Raji (cell line): ENCODE results near the gene FOXO3.

ENCODE experiments used
- POLR2A ChIP-seq: IDR thresholded peaks from 2 replicates; pipeline ENCODE4 v1.6.1; 2011; ENCODE audit warnings: low read depth, low read length, control low read depth; ENCODE audit not compliant: insufficient read depth

Gene FOXO3

DNA sequence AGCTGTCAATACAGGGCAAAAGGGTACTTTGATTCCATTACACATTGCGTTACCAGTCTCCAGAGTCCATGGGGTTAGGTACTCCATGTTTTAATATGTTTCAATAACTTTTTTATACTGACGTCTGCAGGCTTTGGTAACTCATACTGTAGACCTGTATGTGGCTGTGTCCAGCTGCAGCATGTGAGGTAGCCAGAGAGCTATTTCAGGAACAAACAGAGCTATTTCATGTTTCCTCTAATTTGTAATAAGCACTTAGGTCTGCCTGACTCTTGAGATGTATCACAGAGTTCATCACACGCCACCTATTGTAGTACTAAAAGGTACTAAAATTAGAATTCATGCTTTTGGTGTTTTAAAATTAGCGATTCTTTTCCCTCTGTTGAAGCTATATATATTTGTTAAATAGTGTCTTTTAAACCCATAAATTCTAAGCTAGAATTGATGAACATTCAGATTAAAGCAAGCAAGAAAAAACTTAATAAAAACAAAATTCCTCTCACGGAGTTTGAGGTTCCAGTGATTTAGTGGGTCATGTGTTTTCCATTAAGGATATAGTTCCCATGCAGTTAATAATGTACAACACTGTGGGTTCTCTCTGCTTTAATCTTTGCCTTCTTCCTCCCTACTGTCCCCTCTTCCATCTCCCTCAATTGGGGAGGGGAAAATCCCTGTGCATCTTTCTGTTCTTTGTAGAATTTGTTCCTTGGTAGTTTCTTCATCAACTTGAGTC, 37.0 kb downstream of the FOXO3 start:
- TF ChIP-seq POLR2A = no peak

DNA sequence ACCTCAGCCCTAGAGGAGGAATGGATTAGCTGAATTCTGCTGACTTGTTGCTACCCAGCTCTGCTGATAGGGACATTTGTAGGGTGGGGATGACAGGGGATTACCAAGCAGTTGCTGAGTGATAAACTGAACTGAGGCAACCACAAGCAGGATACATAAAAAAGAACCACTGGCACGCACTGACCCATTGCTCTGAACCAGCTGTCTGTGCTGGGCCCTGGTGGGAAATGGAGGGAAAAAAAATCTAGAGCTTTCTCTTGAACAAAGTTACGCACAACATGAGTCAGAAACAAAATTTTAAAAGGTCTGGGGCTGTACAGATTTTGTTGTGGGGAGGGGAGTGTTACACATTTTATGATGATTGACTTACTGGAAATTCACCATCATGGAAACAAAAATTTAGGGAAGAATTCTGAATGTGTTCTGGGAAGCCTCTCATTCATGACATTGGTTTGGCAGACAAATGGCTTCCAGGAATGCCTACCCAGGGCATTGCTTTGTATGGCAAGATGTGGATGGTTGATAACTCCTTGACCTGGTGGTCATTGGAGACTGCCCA, 37.7 kb downstream of the FOXO3 start:
- TF ChIP-seq POLR2A = no peak

DNA sequence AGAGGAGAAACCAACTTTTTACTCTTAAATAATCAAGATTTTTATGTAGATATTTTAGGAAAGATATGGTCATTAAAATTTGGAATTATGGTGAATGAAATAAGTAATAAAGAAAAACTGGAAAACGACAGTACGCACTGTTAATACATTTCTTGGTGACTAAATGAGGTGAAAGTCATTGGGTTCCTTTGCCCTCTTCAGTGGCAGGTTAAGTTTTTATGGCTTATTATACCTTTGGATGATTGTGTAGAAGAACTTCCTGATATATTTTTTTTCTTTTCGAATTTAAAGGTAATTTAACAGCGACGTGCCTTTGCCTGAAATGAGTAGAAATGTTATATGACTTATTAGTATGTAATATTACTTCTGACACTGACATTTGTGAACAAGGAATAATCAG, 43.4 kb downstream of the FOXO3 start:
- TF ChIP-seq POLR2A = no peak

DNA sequence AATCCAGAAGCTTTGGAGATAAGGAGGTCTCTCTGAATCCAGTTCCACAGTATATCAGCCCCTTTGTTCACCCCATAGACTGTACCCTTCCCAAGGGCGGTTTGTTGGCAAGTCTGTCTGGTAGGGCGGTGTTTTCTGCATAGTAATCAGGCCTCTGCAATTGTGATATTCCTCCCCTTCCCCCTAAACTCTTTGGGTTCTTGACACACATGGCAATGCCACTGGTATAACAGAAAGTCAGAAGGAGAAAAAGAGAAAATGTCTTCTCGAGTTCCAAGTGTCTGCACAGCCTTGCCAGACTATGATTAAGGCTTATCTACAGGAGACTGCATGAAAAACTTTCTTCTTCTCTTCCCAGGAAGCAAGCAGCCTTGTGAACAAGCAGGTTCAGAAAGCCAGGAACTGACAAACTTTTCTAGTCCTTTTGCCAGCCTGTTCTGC, 45.6 kb downstream of the FOXO3 start:
- no peak for TF ChIP-seq POLR2A

DNA sequence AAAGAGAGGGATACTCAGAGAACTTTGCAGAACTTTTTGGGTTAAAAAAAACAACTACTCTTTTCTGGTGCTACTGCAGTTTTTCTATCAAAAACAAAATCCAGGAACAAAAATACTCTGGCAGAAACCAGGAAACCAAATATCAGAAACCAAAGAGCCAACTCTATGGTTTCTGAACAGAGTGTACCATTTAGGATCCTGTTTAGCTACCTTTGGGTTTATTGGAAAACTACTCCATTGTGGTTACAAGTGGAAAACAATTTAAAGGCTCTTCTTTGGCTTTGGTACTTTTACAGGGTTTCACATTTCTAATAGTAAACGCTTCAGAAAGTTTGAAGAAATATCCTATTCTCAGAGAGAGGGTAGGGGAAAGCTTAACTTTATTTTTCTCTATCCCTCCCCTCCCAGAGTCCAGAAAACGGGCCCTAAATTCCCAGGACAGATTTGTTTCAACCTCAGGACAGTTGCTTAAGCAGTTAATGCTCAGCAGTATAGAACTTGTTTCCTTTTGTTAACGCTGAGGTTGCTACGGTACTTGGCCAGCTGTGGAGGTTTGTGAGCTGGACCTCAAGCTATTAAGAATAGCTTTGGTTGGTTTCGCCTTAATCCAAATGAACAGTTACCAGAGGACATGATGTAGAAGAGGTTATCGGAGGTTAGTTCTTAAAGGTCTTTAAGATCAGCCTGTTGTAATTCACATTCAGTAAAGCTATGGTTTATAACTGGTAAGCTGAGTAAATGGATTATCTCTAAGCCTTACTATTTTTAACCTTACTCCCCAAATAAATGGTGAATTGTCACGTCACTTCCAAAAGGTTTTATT, 47.9 kb downstream of the FOXO3 start:
- no peak for TF ChIP-seq POLR2A

DNA sequence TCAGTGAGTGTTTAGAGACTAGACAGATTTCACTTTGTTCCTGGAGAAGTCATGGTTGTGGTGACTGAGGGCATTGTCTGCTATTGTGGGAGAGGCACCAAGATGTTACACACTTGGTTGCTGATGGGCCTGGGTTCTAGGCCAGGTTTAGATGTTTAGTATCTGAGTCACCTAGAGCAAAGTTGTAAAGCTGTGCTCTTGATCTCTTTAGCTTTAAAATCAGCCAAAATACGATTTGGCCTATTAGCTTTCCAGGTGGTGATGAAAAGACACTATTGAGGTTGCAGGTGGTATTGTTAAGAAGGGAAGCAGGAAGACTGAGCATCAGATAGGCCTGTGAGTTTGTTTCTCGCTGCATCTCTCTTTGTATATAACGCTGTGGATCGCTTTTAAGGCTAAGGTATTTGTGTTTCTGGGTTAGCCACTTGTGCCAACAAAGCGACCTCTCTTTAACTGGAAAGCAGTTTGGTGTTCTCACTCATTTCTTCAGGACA, 48.6 kb downstream of the FOXO3 start:
- TF ChIP-seq POLR2A = no peak

DNA sequence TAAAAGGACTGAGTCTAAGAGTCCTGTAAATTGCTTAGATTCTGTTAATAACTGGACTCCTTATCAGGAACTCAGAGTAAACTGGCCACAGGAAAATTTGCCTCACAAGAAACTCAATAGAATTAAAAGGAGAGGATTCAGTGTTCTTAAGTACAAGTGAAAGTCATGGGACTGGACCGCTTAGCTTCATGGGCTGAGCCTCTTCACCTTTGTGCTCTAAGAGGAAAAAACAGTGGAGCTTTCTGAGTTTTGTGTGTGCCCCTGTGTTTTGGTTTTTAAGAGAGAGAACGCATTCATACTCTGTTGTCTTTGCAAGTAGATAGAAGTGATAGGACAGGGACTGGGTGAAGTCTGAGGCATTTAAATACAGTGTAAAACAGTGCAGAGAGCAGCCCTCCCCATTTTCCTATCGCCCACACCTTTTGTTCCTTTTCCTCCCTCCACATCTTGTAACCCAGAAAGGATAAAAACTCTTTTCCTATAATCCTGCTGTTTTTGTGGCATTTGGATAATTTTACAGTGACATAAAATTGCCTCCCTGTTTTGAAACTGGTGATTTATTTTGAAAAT, 49.6 kb downstream of the FOXO3 start:
- TF ChIP-seq POLR2A = no peak

DNA sequence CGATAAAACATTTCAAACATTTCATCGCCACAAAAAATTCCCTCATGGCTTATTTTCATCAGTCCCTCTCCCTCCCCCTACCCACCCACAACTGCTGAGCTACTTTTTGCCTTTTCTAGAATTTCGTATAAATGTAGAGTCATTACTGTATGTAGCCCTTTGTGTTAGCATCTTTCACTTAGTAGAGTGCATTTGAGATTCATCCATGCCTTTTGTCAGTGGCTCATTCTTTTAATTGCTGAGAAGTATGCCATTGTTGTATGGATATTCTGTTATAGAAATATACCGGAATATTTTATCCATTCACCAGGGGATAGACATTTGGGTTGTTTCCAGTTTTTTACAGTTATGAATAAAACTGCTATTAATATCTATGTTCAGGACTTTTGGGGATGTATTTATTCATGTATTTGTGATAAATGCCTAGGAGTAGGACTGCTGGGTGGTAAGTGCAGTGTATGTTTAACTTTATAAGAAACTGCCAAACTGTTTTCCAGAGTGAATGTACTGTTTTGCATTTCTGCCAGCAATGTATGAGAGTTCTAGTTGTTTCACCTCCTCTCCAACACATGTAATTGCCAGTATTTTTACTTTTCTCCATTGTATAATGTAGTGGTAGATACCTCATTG, 50.4 kb downstream of the FOXO3 start:
- no peak for TF ChIP-seq POLR2A

DNA sequence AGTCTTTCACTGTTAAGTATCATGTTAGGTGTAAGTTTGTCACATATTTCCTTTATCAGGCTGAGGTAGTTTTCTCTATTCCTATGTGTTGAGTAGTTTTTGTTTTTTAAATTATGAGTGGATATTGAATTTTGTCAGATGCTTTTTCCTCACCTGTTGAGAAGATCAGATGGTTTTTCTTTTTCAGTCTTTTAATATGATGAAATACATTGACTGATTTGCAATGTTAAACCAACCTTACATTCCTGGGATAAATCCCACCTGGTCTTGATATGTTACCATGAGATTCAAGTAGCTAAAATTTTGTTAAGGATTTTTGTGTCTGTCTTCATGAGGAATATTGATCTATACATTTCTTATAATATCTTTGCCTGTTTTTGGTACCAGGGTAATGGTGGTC, 52.1 kb downstream of the FOXO3 start:
- no peak for TF ChIP-seq POLR2A

DNA sequence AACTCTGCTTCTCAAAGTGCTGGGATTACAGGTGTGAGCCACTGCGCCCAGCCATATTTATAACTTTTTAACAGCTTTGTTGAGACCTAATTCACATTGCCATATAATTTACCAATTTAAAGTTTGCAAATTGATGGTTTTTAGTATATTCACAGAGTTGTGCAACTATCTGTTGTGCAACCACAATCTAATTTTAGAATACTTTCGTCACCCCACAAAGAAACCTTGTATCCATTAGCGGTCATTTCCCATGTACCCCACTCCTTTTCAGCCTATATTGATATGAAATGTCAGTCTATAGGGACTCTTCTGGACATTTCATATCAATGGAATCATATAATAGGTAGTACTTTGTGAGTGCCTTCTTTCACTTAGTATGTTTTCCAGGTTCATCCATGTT, 55.8 kb downstream of the FOXO3 start:
- no peak for TF ChIP-seq POLR2A

DNA sequence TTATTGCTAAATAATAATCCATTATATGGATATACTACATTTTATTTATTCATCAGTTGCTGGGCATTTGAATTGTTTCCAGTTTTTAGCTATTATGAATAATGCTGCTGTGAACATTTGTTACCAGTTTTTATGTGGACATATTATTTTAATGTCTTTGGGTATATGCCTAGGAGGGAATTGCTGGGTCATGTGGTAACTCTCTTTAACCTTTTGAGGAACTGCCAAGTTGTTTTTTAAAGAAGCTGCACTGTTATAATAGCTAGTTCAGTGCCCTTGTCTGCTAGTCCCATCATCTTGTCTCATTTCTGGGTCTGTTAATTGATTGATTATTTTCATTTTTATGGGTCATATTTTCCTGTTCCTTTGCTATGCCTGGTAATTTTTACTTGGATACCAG, 56.3 kb downstream of the FOXO3 start:
- no peak for TF ChIP-seq POLR2A

DNA sequence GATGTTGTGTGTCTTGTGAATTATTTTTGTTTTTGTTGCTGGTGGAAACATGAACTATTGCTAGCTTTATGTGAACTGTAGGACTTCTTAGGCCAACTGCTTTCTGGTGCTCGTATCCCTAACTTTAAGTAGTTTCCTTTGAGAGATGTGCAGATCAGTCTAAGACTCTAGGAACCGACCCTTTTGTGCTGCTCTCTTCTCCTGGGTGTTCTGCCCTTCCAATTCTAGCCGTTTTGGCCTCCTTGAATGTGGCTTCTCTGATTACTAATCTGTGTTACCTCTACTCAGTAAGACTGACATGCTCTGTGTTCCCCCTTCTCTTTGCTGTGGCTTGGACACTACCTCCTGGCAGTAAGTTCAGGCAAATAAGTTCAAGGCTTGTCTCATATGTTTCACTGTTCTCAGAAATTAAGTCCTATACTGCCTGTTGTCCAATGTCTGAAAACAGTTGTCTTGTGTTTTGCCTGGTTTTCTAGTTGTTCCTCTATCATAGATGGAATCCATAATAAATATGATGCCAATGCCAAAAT, 58.0 kb downstream of the FOXO3 start:
- no peak for TF ChIP-seq POLR2A

DNA sequence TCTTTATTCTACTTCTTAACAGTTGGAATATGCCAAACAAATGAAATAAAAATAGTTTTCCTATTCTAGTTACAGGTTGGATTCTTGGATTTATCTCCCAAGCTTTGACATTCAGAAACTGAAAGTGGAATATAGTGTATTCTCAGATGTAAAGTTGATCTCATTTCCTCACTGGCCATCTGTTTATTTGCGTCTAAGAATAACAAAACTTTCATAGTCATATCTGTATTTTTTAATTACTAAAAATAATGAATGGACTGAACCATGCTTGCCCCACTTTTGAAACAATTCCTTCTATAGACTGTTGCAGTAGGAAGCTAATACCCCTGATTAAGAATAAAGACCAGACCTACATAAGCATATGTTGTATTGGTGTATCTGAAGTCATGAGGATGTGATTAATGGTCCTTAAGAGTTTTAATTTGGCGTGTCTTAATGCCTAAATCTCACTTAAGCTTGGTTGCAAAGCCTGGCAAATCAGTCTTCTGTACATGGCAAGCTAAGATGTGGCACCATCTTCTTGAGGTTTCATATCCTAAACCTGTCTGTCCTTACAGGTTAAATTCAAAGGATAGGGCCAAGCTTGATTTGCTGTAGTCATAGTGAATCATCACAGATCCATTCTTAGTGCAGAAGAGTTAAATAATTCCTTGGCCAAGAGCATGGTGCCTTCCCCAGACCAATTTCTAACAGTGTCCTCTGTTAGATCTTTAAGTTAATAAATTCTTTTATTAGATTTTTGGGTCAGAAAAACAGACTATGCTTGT, 58.9 kb downstream of the FOXO3 start:
- no peak for TF ChIP-seq POLR2A

DNA sequence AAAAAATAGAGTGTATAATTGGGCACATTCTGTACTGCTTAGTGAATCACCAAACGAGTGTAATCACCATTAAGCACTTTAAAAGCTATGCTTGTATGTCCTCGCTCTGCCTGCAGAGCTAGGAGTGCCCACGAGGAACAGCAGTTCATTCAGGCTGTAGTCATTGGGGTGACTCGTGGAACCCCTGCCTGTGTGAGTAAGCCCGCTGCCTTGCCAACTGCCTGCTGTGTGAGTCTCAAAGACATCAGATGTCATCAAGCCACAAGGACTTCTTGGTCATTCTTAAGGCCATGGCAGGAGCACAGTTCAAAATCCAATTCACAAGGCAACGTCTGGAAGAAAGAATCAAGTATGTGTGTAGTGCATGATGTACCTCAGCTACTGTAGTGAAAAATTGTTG, 60.4 kb downstream of the FOXO3 start:
- no peak for TF ChIP-seq POLR2A
